PC-3 (cell line): ENCODE data around the gene TLE6. TPM values are rescaled to one million over a fixed set of nuclear protein-coding genes. Genes with fewer than 3 reads are reported as not detected.

Source experiments
- ATAC-seq: fragments of 200-7000 bp; cut with Tn5 transposase; 2 replicates; pipeline ENCODE4 v1.9.1; 2020; ENCODE audit warnings: mild to moderate bottlenecking, moderate library complexity
- BruUV-seq: library from RNA; stranded (reverse); fragments of 400-500 nt; replicated peaks from 2 replicates; lab custom pipeline; 2021; lab: Mats Ljungman, UMichigan
- CTCF ChIA-PET: fragments of 300-600 bp; sonication (Branson Sonifier 250); formaldehyde crosslinking; loops from one replicate; lab custom pipeline; 2022; ENCODE audit warnings: antibody characterized with exemption; lab: Charles Lee
- POLR2A ChIA-PET: fragments of 300-600 bp; sonication (Branson Sonifier 250); formaldehyde crosslinking; loops from one replicate; lab custom pipeline; 2022; ENCODE audit warnings: antibody characterized with exemption; ENCODE audit not compliant: unreplicated experiment; lab: Charles Lee
- DNase-seq: peaks from one replicate; pipeline ENCODE4 v3.0.0-alpha.2; 2015
- H2AFZ ChIP-seq: fragments of 300-600 bp; sonication (generic); 2 replicates; pipeline ENCODE4 v1.6.0; 2016; ENCODE audit warnings: antibody characterized with exemption, low read length
- H3F3A ChIP-seq: fragments of 300-600 bp; sonication (generic); one replicate; pipeline ENCODE4 v1.6.0; 2017; ENCODE audit warnings: antibody characterized with exemption, low read length, control low read depth, mild to moderate bottlenecking; ENCODE audit not compliant: unreplicated experiment
- H3K27ac ChIP-seq: fragments of 300-600 bp; sonication (generic); 2 replicates; pipeline ENCODE4 v1.5.1; 2016; ENCODE audit warnings: mild to moderate bottlenecking, low read length
- H3K27me3 ChIP-seq: fragments of 300-600 bp; sonication (generic); 2 replicates; pipeline ENCODE4 v1.6.1; 2016; ENCODE audit warnings: low read length, mixed read lengths
- H3K36me3 ChIP-seq: fragments of 300-600 bp; sonication (generic); 2 replicates; pipeline ENCODE4 v1.6.1; 2016; ENCODE audit warnings: low read depth, mixed run types, low read length, mixed read lengths
- H3K4me1 ChIP-seq: fragments of 300-600 bp; sonication (generic); 2 replicates; pipeline ENCODE4 v1.5.1; 2016; ENCODE audit warnings: low read length; ENCODE audit not compliant: insufficient read depth
- H3K4me2 ChIP-seq: fragments of 300-600 bp; sonication (generic); 2 replicates; pipeline ENCODE4 v1.6.0; 2016; ENCODE audit warnings: low read length
- H3K4me3 ChIP-seq: fragments of 300-600 bp; sonication (generic); 2 replicates; pipeline ENCODE4 v1.5.1; 2016; ENCODE audit warnings: mild to moderate bottlenecking, low read length, mixed read lengths
- H3K79me2 ChIP-seq: fragments of 300-600 bp; sonication (generic); 2 replicates; pipeline ENCODE4 v1.6.1; 2017; ENCODE audit warnings: low read length, mixed read lengths
- H3K9ac ChIP-seq: fragments of 300-600 bp; sonication (generic); 2 replicates; pipeline ENCODE4 v1.6.0; 2016; ENCODE audit warnings: mild to moderate bottlenecking, low read length
- H3K9me2 ChIP-seq: fragments of 300-600 bp; sonication (generic); replicated peaks from 2 replicates; pipeline ENCODE4 v1.6.1; 2016; ENCODE audit warnings: mixed run types, low read length, mixed read lengths
- H3K9me3 ChIP-seq: fragments of 300-600 bp; sonication (generic); 2 replicates; pipeline ENCODE4 v1.6.1; 2016; ENCODE audit warnings: low read length, mixed read lengths
- H4K20me1 ChIP-seq: fragments of 300-600 bp; sonication (generic); 2 replicates; pipeline ENCODE4 v1.6.1; 2016; ENCODE audit warnings: low read length, mixed read lengths
- EZH2 ChIP-seq: fragments of 300-600 bp; sonication (generic); IDR thresholded peaks from one replicate; pipeline ENCODE4 v1.6.1; 2017; ENCODE audit warnings: antibody characterized with exemption, mild to moderate bottlenecking, low read length; ENCODE audit not compliant: unreplicated experiment
- EZH2phosphoT487 ChIP-seq: fragments of 300-600 bp; sonication (generic); IDR thresholded peaks from 2 replicates; pipeline ENCODE4 v1.6.1; 2018; ENCODE audit warnings: mild to moderate bottlenecking, antibody characterized with exemption, low read length, borderline replicate concordance
- intact Hi-C: fragments of 100-400 bp; cut with micrococcal nuclease; formaldehyde crosslinking; loops from 2 replicates; pipeline ENCODE4 v1.9.0; 2023
- total RNA-seq: library from RNA; depleted of rRNA; stranded (reverse); fragments of >200 nt; gene quantifications from 2 replicates; pipeline ENCODE4 v1.2.3, GENCODE V29; 2014
- TF ChIP-seq, protein P1 (sequence below): fragments of 300-600 bp; sonication (generic); conservative IDR thresholded peaks from 2 replicates; pipeline ENCODE4 v1.5.1; 2017; ENCODE audit warnings: antibody characterized with exemption, low read depth, mild to moderate bottlenecking, low read length

Gene TLE6
- total RNA-seq, 1 experiment from 2014 or later = 1.9 TPM

DNA sequence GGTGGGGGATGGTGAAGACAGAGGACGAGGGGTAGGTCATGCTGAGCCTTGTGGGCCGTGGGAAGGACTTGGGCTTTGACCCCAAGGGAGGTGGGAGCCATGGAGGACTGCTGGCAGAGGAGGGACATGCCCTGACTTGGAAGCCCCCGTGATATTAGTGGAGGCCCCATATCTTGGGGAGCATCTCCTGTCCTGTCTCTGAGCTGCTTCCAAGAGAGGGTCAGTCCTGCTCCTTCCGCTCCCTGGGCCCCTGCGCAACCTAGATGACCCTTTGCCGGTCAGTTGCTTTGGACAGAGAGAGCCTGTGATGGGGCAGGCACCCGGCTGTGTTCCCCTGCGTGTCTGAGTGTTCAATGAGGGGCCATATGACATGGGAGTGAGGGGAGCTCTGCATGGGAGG, 5.2 kb downstream of the TLE6 start:
- no peaks in the 10 kb centered on the region for H4K20me1 ChIP-seq
- no peak overlapping the region for H3K27ac ChIP-seq
- ATAC-seq (no peak), DNase-seq (no peak)
- H3F3A ChIP-seq = no peaks in the 10 kb centered on the region
- H3K79me2 ChIP-seq = no peaks in the 10 kb centered on the region
- no peak overlapping the region for H2AFZ ChIP-seq
- no peak overlapping the region for H3K4me3 ChIP-seq
- no peak for TF ChIP-seq EZH2
- TF ChIP-seq, protein P1, sequence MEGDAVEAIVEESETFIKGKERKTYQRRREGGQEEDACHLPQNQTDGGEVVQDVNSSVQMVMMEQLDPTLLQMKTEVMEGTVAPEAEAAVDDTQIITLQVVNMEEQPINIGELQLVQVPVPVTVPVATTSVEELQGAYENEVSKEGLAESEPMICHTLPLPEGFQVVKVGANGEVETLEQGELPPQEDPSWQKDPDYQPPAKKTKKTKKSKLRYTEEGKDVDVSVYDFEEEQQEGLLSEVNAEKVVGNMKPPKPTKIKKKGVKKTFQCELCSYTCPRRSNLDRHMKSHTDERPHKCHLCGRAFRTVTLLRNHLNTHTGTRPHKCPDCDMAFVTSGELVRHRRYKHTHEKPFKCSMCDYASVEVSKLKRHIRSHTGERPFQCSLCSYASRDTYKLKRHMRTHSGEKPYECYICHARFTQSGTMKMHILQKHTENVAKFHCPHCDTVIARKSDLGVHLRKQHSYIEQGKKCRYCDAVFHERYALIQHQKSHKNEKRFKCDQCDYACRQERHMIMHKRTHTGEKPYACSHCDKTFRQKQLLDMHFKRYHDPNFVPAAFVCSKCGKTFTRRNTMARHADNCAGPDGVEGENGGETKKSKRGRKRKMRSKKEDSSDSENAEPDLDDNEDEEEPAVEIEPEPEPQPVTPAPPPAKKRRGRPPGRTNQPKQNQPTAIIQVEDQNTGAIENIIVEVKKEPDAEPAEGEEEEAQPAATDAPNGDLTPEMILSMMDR = no peak
- no peak for TF ChIP-seq EZH2phosphoT487
- intact Hi-C loops = no loop called here
- H3K9me3 ChIP-seq = no peaks in the 10 kb centered on the region
- BruUV-seq = no TSS peak
- no peaks in the 10 kb centered on the region for H3K27me3 ChIP-seq
- no peak overlapping the region for H3K4me2 ChIP-seq
- H3K36me3 ChIP-seq = no peaks in the 10 kb centered on the region
- ChIA-PET POLR2A (no interaction called here), CTCF (interaction anchor here (0.5 kb wide), 1 partner anchor 34 kb away, joined by 6 read pairs; no protein-coding TSS in a partner anchor)
- H3K9ac ChIP-seq = no peak overlapping the region
- H3K4me1 ChIP-seq = no peaks in the 10 kb centered on the region
- no peaks in the 10 kb centered on the region for H3K9me2 ChIP-seq

DNA sequence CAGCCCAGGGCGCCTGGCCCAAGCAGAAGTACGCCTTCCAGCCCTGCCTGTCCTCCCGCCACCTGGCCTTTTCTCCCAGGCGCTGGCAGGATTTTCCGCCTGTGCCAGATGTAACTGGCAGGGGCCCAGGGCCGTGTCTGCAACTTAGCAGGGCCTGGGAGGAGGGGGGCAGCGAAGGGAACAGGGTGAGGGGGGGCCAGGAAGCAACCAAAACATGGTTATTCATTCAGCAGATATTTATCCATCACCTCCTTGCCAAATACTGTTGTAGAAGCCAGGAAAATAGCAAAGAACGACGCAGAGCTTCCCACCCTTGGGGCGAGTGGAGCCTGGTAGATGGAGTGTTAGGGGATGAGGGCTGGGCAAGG, 5.6 kb downstream of the TLE6 start:
- Histone ChIP-seq H3K27me3 (no peaks in the 10 kb centered on the region), H3K4me2 (no peak overlapping the region), H3K9ac (no peak overlapping the region), H3F3A (no peaks in the 10 kb centered on the region), H3K36me3 (no peaks in the 10 kb centered on the region), H4K20me1 (no peaks in the 10 kb centered on the region), H3K9me2 (no peaks in the 10 kb centered on the region), H3K4me1 (no peaks in the 10 kb centered on the region), H2AFZ (no peak overlapping the region), H3K9me3 (no peaks in the 10 kb centered on the region), H3K27ac (no peak overlapping the region), H3K79me2 (no peaks in the 10 kb centered on the region), H3K4me3 (no peak overlapping the region)
- DNase-seq (peak; percentile 6), ATAC-seq (no peak; the same call in 1 of the 2 replicates)
- intact Hi-C loops = no loop called here
- TF ChIP-seq EZH2phosphoT487 = no peak
- no peak for TF ChIP-seq EZH2
- TF ChIP-seq, protein P1 = no peak
- CTCF ChIA-PET = interaction anchor here (0.5 kb wide), 1 partner anchor 34 kb away, joined by 6 read pairs; no protein-coding TSS in a partner anchor
- POLR2A ChIA-PET = no interaction called here
- BruUV-seq = no TSS peak

DNA sequence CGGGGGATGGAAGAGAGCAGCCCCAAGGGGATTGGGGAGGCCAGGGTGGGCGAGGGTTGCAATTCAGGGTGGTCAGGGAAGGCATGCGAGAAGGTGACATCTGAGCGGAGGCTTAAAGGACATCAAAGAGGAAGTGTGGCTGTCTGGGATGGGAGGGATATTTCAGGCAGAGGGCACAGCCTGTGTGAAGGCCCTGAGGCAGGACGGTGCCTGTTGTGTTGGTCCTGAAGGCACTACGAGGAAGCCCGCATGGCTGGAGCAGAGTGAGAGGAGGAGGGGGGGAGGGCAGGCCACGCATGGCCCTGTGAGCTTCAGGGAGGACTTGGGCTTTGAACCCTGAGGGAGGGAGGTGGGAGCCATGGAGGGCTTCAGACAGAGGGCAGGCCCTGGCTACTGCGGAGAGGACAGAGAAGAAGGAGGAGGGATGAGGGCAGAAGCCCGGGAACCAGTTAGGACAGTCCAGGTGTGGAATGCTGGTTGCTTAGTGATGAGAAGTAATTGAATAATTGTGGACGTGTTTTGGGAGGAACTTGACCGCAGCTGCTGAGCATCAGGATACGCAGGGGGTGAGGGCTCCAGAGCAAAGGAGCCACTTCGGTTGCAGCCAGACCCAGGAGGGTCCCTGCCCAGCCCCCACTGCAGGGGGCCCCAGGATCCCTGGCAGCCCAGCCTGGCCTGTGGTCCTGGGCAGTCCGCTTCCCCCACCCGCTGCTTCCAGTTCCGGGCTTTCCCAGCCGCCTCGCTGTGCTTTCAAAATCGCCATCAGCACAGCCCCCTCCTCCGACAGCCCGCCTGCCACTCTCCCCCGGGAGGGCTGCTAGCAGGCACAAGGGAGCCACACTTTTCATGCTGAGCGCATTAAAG, 6.2 kb downstream of the TLE6 start:
- H3K4me3 ChIP-seq = peak overlapping the region; percentile 65
- no TSS peak for BruUV-seq
- DNase-seq = peak; percentile 44
- POLR2A ChIA-PET = no interaction called here
- H3K9me3 ChIP-seq = no peaks in the 10 kb centered on the region
- H4K20me1 ChIP-seq = no peaks in the 10 kb centered on the region
- H3K4me1 ChIP-seq = no peaks in the 10 kb centered on the region
- H3K36me3 ChIP-seq = no peaks in the 10 kb centered on the region
- peak overlapping the region; percentile 84 for H2AFZ ChIP-seq
- peak overlapping the region; percentile 87 for H3K4me2 ChIP-seq
- intact Hi-C loops = no loop called here
- no peaks in the 10 kb centered on the region for H3K27me3 ChIP-seq
- TF ChIP-seq EZH2 (no peak), EZH2phosphoT487 (no peak)
- TF ChIP-seq, protein P1 = no peak
- peak; percentile 82 for ATAC-seq
- H3K9ac ChIP-seq = no peak overlapping the region
- CTCF ChIA-PET = no interaction called here
- H3K9me2 ChIP-seq = no peaks in the 10 kb centered on the region
- no peaks in the 10 kb centered on the region for H3F3A ChIP-seq
- no peaks in the 10 kb centered on the region for H3K79me2 ChIP-seq
- no peak overlapping the region for H3K27ac ChIP-seq
